Erythroblast (primary cell): ENCODE measurements around the gene CYFIP2.

ENCODE experiments used
- GATA1 ChIP-seq: IDR thresholded peaks from 2 replicates; pipeline ENCODE4 v1.6.1; 2011; ENCODE audit warnings: low read depth, mild to moderate bottlenecking, control low read depth, low read length, moderate library complexity
- POLR2A ChIP-seq: IDR thresholded peaks from 2 replicates; pipeline ENCODE4 v1.6.1; 2011; ENCODE audit warnings: mild to moderate bottlenecking, low read length

DNA sequence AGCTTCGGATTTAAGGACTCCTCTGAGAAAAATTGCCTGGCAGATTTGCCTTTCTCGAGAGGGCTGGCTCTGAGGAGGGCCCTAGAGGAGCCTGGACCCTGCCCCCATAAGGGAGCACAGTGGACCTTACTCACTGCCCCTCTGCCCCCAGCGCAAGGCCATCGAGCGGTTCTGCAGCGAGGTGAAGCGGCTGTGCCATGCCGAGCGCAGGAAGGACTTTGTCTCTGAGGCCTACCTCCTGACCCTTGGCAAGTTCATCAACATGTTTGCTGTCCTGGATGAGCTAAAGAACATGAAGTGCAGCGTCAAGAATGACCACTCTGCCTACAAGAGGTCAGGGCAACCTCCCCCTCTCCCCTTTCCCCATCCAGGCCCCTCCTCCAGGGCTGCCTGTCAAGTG, 34.6 kb downstream of the CYFIP2 start:
- no peak for TF ChIP-seq POLR2A
- TF ChIP-seq GATA1 = no peak
